22Rv1 (cell line): Measurements from ENCODE around the gene LAMA3.

Experiments used
- H3K27ac ChIP-seq: fragments of 450-650 bp; 2 replicates; pipeline ENCODE4 v1.5.1; 2017
- ZFX ChIP-seq: fragments of 450-650 bp; IDR thresholded peaks from 2 replicates; pipeline ENCODE4 v1.6.1; 2017; ENCODE audit warnings: antibody characterized with exemption, borderline replicate concordance
- TF ChIP-seq, protein P1 (sequence below): fragments of 450-650 bp; IDR thresholded peaks from 2 replicates; pipeline ENCODE4 v1.5.1; 2017; ENCODE audit warnings: mild to moderate bottlenecking

LAMA3 gene

DNA sequence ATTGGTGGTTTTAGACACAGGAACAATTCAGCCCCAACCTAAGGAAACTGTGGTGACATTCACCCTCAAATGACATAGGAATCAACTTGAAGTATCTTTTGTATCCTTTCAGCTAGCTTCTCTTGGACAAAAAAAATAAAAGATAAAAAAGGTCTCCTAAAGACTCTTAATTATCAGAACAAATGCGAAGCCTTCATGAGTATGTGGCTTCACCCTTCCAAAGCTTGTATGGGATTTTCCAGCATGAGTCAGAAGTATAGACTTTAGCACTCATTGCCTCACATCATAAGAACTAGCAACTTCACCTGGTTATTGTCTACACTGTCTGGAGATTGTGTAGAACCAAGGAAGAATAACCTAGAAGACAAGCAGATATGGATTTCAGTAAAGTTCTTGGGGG, 135.4 kb downstream of the LAMA3 start:
- H3K27ac ChIP-seq = no peak overlapping the region
- no peak for TF ChIP-seq ZFX
- TF ChIP-seq, protein P1, sequence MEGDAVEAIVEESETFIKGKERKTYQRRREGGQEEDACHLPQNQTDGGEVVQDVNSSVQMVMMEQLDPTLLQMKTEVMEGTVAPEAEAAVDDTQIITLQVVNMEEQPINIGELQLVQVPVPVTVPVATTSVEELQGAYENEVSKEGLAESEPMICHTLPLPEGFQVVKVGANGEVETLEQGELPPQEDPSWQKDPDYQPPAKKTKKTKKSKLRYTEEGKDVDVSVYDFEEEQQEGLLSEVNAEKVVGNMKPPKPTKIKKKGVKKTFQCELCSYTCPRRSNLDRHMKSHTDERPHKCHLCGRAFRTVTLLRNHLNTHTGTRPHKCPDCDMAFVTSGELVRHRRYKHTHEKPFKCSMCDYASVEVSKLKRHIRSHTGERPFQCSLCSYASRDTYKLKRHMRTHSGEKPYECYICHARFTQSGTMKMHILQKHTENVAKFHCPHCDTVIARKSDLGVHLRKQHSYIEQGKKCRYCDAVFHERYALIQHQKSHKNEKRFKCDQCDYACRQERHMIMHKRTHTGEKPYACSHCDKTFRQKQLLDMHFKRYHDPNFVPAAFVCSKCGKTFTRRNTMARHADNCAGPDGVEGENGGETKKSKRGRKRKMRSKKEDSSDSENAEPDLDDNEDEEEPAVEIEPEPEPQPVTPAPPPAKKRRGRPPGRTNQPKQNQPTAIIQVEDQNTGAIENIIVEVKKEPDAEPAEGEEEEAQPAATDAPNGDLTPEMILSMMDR = no peak

DNA sequence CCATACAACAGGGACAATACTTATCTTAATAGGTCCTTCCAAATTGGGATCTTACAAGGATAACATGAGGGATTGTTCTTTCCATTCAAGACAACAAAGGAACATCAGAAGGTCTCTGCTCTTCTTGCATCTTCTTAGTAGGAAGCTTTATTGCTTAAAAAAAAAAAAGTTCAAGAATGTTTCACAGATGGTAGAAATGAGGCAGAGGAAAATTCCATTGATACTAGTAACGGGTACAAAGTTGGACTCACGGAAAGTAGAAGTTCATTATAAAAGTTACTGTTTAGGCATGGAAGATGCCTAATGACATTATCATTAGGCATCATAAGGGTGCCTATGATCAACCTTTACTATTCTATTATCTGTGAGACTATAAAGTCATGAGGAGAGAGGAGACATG, 136.2 kb downstream of the LAMA3 start:
- H3K27ac ChIP-seq = no peak overlapping the region

DNA sequence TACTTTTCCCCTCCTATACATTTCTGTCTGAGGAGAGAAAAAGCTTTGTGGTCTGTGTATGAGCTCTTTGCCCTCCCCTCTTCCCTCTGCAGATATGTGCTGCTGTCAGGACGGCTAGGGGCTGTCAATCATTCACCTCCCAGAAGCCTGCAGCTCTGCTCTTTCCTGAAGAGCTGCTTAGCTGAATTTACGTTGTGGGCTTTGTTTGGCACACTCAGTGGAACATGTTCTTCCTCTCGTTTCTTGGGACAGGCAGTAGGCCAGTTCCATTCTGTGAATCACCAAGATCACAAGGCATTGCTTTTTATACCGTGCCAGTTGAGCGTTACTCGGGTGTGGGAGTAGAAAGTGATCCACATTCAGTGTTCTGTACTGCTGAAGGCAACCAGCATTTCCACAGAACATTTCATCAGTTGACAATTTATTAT, 136.7 kb downstream of the LAMA3 start:
- no peak overlapping the region for H3K27ac ChIP-seq
- no peak for TF ChIP-seq ZFX
- TF ChIP-seq, protein P1 = no peak

More for the DNA sequence above, 136.2 kb downstream of the LAMA3 start:
- TF ChIP-seq, protein P1 = no peak
- TF ChIP-seq ZFX = no peak

DNA sequence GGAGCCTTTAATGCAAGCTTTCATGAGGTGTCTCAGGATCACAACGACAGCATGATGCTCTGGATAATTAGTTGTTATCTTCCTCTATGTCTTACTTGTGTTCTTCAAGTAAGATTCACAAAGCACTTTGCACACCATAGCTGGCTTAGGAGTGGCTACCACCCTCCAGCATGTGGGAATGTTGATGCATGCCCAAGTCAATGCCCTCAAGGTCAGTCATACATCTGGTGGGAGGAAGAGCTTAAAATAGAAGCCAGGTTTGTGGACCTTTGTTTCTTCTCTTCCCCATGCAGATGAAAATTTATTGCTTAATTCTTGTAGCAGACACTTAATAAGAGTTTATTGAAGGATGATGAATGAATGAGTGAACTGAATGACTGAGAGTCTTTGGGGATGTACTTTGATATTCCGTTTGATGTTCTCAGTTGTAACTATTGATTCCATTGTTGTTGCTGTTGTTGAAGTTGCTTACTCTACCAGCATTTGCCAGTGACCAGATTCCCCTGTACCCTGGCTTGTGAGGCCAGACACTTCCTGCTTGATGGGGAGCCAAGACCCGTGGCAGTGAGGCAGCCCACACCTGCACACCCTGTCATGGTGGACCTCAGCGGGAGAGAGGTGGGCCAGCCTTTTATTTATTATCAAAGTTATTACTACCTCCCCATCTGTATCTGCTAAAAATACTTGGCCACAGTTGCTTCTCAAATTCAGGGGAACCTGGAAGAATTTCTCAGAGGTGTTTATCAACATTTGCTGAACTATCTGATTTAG, 137.8 kb downstream of the LAMA3 start:
- TF ChIP-seq, protein P1 = no peak
- no peak for TF ChIP-seq ZFX
- no peak overlapping the region for H3K27ac ChIP-seq

DNA sequence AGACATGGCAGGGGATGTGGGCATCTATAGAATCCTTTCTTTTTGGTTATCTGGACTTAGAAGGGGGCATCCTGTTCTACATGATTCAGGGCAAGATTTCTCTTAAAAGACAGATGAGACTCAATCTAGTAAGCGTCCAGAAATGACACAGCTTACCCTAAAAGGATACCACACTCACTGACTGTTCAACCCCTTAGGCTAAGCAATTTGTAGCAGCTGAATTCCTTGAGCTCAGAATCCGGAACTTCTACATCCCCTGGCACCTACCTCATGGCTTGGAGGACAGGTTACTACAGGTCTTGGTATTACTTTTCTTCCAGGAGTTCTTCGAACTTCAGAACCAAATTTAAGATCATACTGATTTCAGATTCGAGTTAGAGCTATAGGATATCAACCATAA, 138.4 kb downstream of the LAMA3 start:
- TF ChIP-seq ZFX = no peak
- TF ChIP-seq, protein P1 = no peak
- H3K27ac ChIP-seq = no peak overlapping the region

DNA sequence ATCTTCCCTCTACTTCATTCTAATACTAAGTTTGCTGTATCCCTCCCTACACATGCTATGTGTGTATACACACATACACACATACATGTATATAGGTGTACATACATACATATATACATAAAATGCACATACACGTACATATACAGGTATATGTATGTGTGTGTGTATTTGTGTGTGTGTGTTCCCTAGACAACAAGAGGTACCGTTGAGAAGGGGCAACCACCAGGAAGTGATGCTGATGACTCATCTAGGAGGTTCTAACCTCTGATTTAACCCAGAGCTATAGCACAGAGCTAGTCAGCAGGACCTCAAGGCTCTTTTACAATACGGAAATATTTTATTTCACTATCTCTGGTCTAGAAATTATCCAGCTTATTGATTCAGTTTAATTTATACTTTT, 139.2 kb downstream of the LAMA3 start:
- no peak overlapping the region for H3K27ac ChIP-seq
- TF ChIP-seq, protein P1 = no peak
- TF ChIP-seq ZFX = no peak

DNA sequence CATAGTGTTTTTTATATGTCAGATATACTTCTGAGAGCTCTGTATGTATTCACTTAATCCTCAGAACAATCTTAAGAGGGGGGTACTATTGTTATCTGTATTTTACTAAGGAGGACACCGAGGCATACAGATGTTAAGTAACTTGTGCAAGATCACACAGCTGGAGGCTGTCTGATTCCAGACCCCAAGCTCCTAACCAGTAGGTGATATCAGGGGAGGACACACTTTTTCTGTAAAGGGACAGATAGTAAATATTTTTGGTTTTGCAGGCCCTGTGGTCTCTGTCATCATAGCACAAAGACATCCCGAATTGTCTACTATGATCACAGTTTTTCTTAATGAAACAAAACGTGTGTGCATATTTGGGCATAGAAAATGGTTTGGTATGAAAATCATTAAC, 143.7 kb downstream of the LAMA3 start:
- TF ChIP-seq ZFX = no peak
- TF ChIP-seq, protein P1 = no peak
- H3K27ac ChIP-seq = no peak overlapping the region
